ENCODE measurements around the gene TTC34.
"Not testable (repeated sequence)": the region's sequence is repeated elsewhere in the genome, so short reads cannot be mapped to it uniquely, and the experiment has no call there.

Gene TTC34

DNA sequence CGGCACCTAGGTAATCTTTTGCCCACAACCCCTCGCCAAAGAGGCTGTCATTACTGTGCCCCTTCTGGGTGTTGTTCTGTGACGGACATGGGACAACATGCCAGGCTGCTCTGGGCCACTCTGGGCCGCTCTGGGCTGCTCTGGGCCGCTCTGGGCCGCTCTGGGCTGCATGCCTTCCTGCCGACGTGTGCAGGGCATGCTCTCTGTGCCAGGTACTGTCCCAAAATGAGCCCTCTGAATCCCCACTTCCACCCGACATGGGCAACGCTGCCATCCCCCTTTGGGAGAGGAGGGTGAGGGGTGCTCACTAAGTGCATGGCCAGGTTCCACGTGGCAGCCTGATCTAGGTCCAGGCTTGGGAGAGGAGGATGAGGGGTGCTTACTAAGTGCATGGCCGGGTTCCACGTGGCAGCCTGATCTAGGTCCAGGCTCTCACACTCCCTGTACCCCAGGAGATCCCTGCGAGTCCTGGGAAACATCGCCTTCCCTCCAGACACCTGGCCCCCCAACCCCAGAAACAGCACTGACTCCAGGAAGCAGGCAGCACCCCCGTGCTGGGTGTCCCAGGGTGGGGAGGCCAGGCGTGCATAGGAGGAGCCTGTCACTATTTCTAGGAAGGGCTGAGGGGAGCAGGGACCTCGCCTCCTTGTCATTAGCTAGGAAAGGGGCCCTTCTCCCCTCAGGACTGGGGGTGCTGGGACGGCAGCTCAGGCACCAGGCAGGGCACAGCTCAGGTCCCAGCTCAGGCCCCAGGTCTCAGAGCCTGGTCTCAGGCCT is 16.5 kb downstream of the TTC34 start:
- TF ChIP-seq, protein P1, sequence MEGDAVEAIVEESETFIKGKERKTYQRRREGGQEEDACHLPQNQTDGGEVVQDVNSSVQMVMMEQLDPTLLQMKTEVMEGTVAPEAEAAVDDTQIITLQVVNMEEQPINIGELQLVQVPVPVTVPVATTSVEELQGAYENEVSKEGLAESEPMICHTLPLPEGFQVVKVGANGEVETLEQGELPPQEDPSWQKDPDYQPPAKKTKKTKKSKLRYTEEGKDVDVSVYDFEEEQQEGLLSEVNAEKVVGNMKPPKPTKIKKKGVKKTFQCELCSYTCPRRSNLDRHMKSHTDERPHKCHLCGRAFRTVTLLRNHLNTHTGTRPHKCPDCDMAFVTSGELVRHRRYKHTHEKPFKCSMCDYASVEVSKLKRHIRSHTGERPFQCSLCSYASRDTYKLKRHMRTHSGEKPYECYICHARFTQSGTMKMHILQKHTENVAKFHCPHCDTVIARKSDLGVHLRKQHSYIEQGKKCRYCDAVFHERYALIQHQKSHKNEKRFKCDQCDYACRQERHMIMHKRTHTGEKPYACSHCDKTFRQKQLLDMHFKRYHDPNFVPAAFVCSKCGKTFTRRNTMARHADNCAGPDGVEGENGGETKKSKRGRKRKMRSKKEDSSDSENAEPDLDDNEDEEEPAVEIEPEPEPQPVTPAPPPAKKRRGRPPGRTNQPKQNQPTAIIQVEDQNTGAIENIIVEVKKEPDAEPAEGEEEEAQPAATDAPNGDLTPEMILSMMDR (conservative IDR thresholded peaks at IDR 0.05; ENCODE audit: low read depth, low read length) = no peak
- DNase-seq (ENCODE audit: low read depth) = no peak

DNA sequence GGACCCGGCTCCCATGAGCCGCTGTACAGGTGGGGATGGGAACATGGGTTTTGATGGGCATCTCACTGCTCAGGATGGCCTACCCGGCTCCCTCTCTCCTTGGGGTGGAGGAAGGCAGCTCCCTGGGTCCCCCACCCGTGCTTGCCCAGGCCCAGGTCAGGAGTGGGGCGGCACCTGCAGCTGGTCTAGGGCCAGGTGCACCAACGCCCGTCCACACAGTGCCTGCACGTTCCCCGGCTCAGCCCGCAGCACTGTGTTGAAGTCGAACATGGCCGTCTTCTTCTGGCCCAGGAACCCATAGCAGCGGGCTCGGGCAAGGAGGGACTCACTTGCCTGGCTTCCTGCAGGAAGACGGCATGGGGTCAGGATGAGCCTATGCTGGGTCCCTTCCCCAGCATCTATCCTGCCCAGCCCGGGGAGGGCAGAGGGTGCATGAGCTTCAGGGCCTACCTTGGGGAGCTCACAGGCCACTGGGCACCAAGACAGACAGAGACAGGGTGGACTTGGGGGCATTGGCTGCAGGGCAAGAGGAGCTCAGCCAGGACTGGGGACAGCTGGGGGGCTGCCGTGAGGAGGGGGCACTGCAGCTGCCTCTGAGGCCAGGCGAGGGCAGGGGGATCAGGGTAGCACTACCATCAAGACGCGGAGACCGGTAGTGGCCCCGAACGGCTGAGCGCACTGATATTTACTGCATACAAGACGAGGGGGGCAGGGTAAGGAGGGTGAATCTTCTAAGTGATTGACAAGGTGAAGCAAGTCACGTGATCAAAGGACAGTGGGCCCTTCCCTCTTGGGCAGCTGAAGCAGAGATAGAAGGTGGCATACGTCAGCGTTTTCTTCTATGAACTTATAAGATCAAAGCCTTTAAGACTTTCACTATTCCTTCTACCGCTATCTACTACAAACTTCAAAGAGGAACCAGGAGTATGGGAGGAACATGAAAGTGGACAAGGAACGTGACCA is 17.8 kb downstream of the TTC34 start:
- TF ChIP-seq, protein P1 (conservative IDR thresholded peaks at IDR 0.05; ENCODE audit: low read depth, low read length) = no peak
- no peak for DNase-seq (ENCODE audit: low read depth)
- no peak overlapping the region for H3K4me3 ChIP-seq (ENCODE audit: low read length)

More for the DNA sequence above, 16.5 kb downstream of the TTC34 start:
- H3K4me3 ChIP-seq (ENCODE audit: low read length) = no peak overlapping the region

DNA sequence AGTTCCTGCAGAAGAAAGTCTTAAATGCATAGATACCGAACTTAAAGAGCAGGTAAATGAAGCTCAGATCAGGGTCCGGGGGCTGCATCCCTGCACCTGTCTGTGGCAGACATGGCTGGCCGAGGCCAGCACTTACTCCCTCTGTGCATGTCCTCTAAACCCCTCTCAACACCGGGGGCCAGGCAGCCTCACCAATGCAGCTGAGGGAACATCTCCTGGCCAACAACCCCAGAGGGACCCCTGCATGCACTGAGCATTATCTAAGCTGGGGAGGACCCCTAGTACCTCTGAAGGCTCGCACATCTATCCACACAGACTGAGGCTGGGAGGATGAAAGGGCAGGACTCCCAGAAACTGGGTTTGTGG is 18.4 kb downstream of the TTC34 start:
- no peak for DNase-seq (ENCODE audit: low read depth)
- TF ChIP-seq, protein P1 (conservative IDR thresholded peaks at IDR 0.05; ENCODE audit: low read depth, low read length) = no peak
- no peak overlapping the region for H3K4me3 ChIP-seq (ENCODE audit: low read length)

DNA sequence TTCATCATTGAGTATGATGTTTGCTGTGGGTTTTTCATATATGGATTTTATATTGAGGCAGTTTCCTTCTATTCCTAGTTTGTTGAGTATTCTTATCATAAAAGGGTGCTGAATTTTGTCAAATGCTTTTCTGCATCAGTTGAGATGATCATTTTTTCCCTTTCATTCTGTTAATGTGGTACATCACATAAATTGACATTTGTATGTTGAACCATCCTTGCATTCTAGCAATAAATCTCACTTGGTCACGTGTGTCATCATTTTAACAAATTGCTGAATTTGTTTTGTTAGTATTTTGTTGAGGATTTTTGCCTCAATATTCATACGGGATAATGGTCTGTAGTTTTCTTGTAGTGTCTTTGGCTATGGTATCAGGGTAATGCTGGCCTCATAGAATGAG is 19.9 kb downstream of the TTC34 start:
- no peak overlapping the region for H3K4me3 ChIP-seq (ENCODE audit: low read length)
- TF ChIP-seq, protein P1 (conservative IDR thresholded peaks at IDR 0.05; ENCODE audit: low read depth, low read length) = no peak
- no peak for DNase-seq (ENCODE audit: low read depth)

DNA sequence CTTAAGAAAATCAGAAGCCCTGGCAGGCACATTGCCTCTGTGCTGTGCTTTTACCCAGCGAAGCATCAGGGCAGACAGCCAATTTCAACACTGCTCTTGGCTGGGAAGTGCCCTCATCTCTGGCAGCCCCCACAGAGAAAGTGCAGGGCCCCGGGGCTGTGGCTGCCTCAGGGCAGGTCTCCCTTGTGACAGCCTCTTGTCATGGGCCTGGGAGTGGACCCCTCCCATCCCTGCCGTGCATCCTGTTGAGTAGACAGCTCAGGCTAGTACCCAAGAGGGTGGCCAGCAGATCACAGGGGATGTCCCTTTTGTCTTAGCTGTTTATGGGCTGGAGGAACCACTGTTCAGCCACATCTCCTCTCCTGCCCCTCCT is 23.3 kb downstream of the TTC34 start:
- DNase-seq (ENCODE audit: low read depth) = no peak
- TF ChIP-seq, protein P1 (conservative IDR thresholded peaks at IDR 0.05; ENCODE audit: low read depth, low read length) = no peak

DNA sequence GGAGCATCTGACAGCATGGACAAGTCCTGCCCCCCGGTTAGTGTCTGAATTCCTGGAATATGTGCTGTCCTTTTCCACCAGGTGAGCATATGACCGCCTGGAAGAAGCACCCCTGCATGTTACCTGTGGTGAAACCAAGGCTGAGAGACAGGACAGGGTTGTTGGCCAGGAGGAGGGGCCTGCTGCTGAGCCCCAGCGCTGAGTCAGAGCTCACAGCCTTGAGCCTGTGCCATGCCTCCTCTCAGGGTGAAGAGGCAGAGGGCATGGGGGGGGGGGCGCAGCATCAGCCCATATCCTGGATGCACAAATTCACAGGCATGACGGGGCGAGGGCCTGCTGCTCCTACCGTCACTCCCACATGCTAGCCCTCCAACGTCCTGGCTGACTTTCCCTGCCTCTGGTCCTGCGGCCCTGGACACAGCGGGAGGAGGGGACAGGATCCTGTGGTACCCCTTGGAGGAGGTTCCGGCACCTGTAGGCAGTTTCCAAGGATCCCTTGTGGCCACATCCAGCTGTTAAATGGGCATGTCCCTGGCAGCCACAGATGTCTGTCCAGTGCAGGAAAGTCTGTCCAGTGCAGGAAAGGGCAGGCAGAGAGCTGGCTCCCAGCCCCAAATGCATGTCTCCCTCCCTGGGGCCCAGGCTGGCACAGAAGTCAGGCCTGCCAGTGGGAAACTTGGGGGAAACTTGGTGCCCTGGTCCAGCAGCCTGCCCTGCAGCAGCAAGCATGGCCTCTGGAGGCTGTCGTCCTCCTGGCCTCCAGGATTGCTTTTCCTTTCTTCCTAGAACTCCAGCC is 23.9 kb downstream of the TTC34 start:
- H3K4me3 ChIP-seq (ENCODE audit: low read length) = no peak overlapping the region
- no peak for DNase-seq (ENCODE audit: low read depth)
- TF ChIP-seq, protein P1 (conservative IDR thresholded peaks at IDR 0.05; ENCODE audit: low read depth, low read length) = no peak

More for the DNA sequence above, 23.3 kb downstream of the TTC34 start:
- no peak overlapping the region for H3K4me3 ChIP-seq (ENCODE audit: low read length)

DNA sequence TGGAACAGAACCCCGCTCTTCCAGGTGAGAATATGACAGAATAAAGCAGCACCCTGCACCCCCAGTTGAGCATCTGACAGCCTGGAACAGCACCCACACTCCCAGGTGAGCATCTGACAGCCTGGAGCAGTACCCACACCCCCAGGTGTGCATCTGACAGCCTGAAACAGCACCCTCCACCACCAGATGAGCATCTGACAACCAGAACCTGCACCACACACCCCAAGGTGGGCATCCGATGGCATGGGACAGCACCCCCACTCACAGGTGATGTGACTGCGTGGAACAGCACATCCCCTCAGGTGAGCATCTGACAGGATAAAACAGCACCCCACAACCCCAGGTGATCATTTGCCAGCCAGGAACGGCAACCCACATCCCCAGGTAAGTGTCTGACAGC is 26.2 kb downstream of the TTC34 start:
- not testable (repeated sequence) for H3K4me3 ChIP-seq (ENCODE audit: low read length); DNase-seq (ENCODE audit: low read depth)

DNA sequence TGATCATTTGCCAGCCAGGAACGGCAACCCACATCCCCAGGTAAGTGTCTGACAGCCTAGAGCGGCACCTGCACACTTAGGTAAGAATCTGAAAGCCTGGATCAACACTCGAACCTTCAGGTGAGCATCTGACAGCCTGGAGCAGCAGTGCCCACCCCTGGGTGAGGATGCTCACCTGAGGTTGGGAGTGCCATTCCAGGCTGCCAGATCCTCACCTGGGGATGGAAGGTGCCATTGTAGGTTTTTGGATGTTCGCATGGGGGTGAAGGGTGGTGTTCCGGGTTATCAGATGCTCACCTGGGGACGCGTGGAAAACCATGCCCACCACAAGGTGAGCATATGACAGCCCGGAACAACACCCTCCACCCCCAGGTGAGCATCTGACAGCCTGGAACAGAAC is 33.4 kb downstream of the TTC34 start:
- not testable (repeated sequence) for DNase-seq (ENCODE audit: low read depth); H3K4me3 ChIP-seq (ENCODE audit: low read length)

DNA sequence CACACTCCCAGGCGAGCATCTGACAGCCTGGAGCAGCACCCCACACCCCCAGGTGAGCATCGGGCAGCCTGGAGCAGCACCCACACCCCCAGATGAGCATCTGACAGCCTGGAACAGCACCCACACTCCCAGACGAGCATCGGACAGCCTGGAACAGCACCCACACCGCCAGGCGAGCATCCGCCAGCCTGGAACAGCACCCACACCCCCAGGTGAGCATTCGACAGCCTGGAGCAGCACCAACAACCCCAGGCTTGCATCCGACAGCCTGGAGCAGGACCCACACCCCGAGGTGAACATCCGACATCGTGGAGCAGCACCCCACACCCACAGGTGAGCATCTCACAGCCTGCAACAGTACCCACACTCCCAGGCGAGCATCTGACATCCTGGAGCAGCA is 42.1 kb downstream of the TTC34 start:
- not testable (repeated sequence) for H3K4me3 ChIP-seq (ENCODE audit: low read length); DNase-seq (ENCODE audit: low read depth)

DNA sequence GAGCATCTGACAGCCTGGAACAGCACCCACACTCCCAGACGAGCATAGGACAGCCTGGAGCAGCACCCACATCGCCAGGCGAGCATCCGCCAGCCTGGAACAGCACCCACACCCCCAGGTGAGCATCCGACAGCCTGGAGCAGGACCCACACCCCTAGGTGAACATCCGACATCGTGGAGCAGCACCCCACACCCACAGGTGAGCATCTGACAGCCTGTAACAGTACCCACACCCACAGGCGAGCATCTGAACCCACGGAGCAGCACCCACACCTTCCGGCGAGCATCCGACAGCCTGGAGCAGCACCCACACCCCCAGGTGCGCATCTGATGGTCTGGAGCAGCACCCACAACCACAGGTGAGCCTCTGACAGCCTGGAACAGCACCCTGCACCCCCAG is 44.0 kb downstream of the TTC34 start:
- DNase-seq (ENCODE audit: low read depth); H3K4me3 ChIP-seq (ENCODE audit: low read length): not testable (repeated sequence)

DNA sequence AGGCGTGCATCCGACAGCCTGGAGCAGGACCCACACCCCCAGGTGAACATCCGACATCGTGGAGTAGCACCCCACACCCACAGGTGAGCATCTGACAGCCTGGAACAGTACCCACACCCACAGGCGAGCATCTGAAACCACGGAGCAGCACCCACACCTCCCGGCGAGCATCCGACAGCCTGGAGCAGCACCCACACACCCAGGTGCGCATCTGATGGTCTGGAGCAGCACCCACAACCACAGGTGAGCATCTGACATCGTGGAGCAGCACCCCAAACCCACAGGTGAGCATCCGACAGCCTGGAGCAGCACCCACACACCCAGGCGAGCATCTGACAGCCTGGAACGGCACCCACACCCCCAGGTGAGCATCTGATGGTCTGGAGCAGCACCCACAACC is 46.1 kb downstream of the TTC34 start:
- DNase-seq (ENCODE audit: low read depth); H3K4me3 ChIP-seq (ENCODE audit: low read length): not testable (repeated sequence)

All from retinal pigment epithelial cell (primary cell).